Activated T-cell treated with anti-CD3 and anti-CD28 coated beads for 24 hours (primary cell): ENCODE data around the gene DNTTIP2.
"Not testable (repeated sequence)": the region's sequence is repeated elsewhere in the genome, so short reads cannot be mapped to it uniquely, and the experiment has no call there.

Source experiments
- DNase-seq: peaks from one replicate; pipeline ENCODE4 v3.0.0-alpha.2; 2020; ENCODE audit warnings: low read depth

DNTTIP2 gene, protein sequence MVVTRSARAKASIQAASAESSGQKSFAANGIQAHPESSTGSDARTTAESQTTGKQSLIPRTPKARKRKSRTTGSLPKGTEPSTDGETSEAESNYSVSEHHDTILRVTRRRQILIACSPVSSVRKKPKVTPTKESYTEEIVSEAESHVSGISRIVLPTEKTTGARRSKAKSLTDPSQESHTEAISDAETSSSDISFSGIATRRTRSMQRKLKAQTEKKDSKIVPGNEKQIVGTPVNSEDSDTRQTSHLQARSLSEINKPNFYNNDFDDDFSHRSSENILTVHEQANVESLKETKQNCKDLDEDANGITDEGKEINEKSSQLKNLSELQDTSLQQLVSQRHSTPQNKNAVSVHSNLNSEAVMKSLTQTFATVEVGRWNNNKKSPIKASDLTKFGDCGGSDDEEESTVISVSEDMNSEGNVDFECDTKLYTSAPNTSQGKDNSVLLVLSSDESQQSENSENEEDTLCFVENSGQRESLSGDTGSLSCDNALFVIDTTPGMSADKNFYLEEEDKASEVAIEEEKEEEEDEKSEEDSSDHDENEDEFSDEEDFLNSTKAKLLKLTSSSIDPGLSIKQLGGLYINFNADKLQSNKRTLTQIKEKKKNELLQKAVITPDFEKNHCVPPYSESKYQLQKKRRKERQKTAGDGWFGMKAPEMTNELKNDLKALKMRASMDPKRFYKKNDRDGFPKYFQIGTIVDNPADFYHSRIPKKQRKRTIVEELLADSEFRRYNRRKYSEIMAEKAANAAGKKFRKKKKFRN

DNA sequence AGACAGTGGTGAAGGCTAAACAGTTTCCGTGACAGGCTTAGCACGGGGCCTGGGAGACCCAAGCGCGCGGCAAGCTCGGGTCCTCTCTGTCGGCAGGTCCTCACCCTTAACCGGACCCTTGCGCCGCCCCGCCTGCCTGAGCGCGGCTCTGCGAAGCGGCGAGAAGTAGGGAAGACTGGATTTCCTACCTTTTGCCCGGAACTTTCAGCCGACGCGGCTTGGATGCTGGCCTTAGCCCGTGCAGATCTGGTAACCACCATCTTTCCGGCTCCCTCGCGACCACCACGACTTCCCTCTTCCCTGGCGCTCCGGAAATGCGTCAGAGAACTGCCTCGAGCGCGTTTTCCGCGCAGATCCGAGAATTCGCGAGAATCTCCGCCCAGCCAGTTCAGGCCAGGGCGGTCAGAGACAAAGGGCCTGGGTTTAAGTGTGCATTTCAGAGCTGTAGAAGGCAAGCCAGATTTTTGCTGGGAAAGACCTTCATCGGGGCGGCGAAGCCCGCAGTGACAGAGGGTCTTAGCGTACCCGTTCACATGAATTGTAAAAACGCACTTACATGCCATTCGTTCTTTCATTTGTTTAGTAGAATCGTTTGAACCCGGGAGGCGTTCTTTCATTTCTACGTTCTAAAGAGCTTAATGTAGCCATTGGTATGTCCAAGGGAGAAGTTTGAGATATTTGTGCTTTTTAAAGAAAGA, at the start of gene DNTTIP2:
Gene DNTTIP2, minus strand, starts transcription at position 318 of the 698 bp plus-strand sequence. Its CDS starts 58 bp downstream, at position 260.
- DNase-seq = peak; percentile 90

GRCh38 chr1:93925206-93925605, 46.2 kb upstream of the DNTTIP2 start:
- no peak for DNase-seq

- DNase-seq = no peak
Measured at GRCh38 chr1:93919780-93920179, 40.8 kb upstream of the DNTTIP2 start.

DNA sequence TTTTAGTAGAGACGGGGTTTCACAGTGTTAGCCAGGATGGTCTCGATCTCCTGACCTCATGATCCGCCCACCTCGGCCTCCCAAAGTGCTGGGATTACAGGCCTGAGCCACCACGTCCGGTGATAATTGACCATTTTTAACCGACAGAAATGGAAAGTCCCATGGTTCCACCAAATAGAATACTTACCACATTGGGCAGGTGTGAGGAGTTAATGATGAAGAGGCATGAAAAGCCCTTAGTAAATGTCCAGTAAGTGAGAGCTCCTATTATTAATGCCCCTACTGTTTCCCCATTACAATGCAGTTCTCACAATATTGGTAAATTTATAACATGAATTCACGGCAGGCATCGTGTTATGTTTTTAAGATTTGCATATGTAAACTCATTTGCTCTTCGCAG, 38.3 kb upstream of the DNTTIP2 start:
- DNase-seq = no peak

DNA sequence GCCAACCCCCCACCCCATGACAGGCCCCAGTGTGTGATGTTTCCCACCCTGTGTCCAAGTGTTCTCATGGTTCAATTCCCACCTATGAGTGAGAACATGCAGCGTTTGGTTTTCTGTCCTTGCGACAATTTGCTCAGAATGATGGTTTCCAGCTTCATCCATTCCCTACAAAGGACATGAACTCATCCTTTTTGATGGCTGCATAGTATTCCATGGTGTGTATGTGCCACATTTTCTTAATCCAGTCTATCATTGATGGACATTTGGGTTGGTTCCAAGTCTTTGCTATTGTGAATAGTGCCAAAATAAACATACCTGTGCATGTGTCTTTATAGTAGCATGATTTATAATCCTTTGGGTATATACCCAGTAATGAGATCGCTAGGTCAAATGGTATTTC, 31.9 kb upstream of the DNTTIP2 start:
- DNase-seq = not testable (repeated sequence)

DNA sequence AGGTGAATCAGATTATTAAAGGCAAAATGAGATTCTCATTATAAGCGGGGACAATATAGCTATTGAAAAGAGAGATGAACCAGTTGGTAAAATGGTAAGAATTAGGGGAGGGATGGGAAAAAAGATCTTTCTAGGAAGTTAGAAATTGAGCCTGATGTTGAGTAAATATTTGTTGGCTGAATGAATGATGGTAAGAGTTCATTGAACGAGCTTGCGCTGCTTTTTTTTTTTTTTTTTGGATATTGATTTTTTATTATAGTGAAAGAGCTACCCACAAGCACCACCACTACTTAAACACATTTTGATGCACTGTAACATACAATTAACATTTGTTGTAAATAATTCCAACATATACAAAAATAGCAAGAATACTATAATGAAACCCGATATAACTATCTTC, 31.3 kb upstream of the DNTTIP2 start:
- no peak for DNase-seq

- DNase-seq = peak; percentile 88
Measured at GRCh38 chr1:93909146-93910050, 30.4 kb upstream of the DNTTIP2 start, which contains the start of gene GCLM. GCLM (minus strand) TSS chr1:93909430; CDS start chr1:93909163, 267 bp downstream.

DNA sequence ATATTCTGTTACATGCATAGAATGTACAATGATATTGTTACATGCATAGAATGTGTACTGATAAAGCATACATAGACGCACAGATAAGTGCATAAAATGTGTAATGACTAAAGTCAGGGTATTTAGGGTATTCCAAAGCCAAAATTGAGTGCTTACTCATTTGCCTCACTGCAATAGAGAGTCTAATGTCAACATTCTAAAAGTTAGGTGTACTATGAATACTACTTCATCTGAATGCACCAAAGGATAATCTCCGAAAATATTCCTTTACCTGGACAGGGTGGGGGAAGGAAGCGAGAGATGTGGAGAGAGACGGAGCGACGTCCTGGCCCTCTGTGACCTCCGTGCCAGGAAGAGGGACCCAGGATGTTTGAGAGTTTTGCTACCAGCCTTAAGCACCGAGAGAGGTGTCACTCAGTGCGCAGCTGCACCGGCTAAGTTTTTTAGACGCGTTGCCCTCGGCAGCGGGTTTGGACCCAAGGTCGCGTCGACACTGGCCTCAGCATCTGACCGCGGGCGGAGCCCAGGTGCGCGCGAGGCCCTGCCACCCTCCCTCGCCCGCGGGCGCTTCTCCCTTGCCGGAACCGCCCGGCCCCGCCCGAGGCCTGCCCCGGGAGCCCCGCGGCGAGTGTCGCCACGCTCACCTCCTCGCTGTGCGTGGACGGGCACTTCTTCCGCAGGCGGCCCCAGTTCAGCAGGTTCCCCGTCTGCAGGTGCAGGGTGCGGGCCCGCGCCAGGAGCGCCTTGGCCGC, 29.6 kb upstream of the DNTTIP2 start:
- DNase-seq = peak; percentile 41

DNA sequence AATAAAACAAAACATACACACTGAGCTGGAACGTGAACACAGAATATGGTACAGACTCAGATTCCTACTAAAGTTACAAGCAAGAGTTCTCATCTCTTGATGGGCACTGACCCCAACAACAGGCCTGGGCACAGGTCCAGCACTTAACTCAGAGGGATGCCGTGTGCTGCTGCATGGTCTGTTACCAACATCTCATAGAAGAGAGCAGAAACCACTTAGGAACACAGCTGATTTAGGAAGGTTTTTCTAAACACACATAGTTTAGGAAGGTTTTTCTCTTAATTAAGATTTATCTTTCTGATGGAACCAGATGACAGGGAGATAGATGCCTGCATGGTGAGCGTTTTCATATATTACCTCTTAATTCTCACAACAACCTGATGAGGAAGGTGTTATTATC, 28.7 kb upstream of the DNTTIP2 start:
- DNase-seq = no peak

- no peak for DNase-seq
Measured at GRCh38 chr1:93906480-93906879, 27.5 kb upstream of the DNTTIP2 start.

GRCh38 chr1:93905734-93906133, 26.7 kb upstream of the DNTTIP2 start:
- no peak for DNase-seq

GRCh38 chr1:93905051-93905450, 26.0 kb upstream of the DNTTIP2 start:
- DNase-seq = no peak

DNA sequence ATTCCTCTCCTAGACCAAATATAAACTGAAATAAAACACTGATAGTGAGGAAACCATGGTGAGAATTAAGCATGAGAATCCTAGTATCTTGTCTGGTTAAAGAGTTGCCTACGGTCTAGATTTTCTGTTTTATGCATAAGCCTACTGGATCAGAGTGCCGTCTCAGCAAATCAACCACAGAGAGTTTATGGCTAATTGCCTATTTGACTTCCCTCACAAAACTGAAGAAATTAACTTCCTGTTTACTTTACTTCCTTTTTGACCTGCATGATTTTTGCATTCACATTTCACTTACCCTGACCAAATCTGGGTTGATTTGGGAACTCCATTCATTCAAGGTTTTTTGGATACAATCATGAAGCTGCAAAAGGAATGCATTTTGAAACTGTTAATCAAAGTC, 25.2 kb upstream of the DNTTIP2 start:
- no peak for DNase-seq

- DNase-seq = no peak
Measured at GRCh38 chr1:93900723-93901504, 21.9 kb upstream of the DNTTIP2 start.

DNA sequence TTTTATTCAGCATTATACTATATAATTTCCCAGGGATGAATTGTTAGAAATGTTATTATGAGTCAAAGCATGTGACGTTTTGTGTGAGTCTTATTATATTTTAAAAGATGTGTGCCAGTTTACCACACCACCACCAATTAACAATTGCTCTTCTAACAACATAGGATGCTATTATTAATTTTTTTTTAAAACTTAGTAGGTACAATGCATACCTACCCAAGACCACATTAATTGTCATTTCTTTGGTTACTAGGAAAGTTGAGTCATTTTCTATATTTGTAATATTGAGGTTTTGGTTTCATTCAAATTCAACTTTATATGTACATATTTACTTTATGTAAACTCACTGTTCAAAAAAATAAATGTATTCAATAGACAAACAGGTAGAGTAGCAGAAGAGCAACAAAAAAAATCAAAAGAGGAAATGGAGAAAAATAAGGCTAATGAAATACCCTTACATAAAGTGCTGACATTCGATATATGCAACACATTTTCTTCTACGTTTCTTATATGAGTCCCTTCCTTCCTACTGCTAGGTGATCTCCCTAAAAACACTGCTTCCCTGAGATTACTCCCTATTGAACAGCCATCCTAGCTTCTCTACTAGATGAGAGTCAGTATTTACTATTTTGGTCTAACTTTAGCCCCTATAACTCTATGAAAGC, 20.7 kb upstream of the DNTTIP2 start:
- no peak for DNase-seq

DNA sequence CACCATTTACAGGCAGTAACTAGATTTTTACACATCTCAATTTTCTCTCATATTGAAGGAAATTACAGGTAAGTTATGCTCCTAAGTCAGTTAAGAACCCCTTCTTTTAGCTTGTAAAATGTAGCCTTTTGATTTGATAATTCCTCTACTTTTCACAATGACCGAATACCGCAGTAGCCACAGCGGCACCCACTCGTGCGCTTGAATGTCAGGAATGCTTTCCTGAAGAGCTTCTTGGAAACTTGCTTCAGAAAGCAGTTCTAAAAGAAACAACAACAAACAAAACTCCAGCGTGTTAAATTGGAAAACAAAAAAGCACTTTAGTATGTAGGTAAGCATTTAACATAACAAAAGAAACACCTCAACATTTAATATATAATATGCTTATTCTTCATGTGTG, 9.9 kb upstream of the DNTTIP2 start:
- no peak for DNase-seq

DNA sequence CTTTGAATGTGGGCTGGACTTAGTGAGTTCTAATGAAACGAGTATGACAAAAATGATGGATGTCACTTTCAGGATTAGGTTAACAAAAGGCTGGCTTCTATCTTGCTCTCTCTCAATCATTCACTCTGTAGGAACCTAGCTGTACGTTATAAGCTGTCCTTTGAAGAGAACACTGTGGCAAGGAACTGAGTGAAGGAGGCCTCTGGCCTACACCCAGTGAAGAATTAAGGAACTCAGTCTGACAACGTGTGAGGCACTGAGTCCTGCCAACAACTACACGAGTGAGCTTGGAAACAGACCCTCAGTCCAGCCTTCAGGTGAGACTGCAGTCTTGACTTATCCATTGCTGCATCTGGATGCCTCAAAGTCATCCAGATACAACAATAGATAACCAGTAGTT, 3.3 kb upstream of the DNTTIP2 start:
- DNase-seq = no peak

- no peak for DNase-seq
Measured at GRCh38 chr1:93880731-93881130, 1.7 kb upstream of the DNTTIP2 start.

GRCh38 chr1:93878501-93878888, 511 bp downstream of the DNTTIP2 start:
- DNase-seq = peak; percentile 57
